ENCODE results near the gene RCOR1.

- no peak for TF ChIP-seq SIN3A (IDR thresholded peaks at IDR 0.05; ENCODE audit: borderline replicate concordance, insufficient read depth, low read length)
- TF ChIP-seq, protein P1, sequence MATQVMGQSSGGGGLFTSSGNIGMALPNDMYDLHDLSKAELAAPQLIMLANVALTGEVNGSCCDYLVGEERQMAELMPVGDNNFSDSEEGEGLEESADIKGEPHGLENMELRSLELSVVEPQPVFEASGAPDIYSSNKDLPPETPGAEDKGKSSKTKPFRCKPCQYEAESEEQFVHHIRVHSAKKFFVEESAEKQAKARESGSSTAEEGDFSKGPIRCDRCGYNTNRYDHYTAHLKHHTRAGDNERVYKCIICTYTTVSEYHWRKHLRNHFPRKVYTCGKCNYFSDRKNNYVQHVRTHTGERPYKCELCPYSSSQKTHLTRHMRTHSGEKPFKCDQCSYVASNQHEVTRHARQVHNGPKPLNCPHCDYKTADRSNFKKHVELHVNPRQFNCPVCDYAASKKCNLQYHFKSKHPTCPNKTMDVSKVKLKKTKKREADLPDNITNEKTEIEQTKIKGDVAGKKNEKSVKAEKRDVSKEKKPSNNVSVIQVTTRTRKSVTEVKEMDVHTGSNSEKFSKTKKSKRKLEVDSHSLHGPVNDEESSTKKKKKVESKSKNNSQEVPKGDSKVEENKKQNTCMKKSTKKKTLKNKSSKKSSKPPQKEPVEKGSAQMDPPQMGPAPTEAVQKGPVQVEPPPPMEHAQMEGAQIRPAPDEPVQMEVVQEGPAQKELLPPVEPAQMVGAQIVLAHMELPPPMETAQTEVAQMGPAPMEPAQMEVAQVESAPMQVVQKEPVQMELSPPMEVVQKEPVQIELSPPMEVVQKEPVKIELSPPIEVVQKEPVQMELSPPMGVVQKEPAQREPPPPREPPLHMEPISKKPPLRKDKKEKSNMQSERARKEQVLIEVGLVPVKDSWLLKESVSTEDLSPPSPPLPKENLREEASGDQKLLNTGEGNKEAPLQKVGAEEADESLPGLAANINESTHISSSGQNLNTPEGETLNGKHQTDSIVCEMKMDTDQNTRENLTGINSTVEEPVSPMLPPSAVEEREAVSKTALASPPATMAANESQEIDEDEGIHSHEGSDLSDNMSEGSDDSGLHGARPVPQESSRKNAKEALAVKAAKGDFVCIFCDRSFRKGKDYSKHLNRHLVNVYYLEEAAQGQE (IDR thresholded peaks at IDR 0.05; ENCODE audit: insufficient read depth in 1 of 2, low read depth in 2 of 2, low read length in 2 of 2) = no peak
Measured at GRCh38 chr14:102752239-102752847, 159.9 kb downstream of the RCOR1 start.
